Endothelial cell of umbilical vein (primary cell): ENCODE data around the gene STOML1. TPM values are rescaled to one million over a fixed set of nuclear protein-coding genes. Genes with fewer than 3 reads are reported as not detected.
"Not testable (repeated sequence)": the region's sequence is repeated elsewhere in the genome, so short reads cannot be mapped to it uniquely, and the experiment has no call there.

Experiments
- BruUV-seq: library from RNA; stranded (reverse); fragments of 400-500 nt; replicated peaks from 2 replicates; lab custom pipeline; 2021; lab: Mats Ljungman, UMichigan
- CTCF ChIA-PET: fragments of 300-600, 350-600 bp; sonication (Branson Sonifier 250); formaldehyde crosslinking; loops from one replicate; lab custom pipeline; 2021; ENCODE audit warnings: antibody characterized with exemption, inconsistent platforms; lab: Charles Lee
- POLR2A ChIA-PET: fragments of 300-600, 350-600 bp; sonication (Branson Sonifier 250); formaldehyde crosslinking; loops from one replicate; lab custom pipeline; 2021; ENCODE audit warnings: antibody characterized with exemption, inconsistent platforms; lab: Charles Lee
- DNase-seq: peaks from one replicate; pipeline ENCODE4 v3.0.0-alpha.2; 2011; ENCODE audit warnings: low read depth, low spot score
- FAIRE-seq: peaks from 2 replicates; lab custom pipeline; 2011; peaks lifted over from hg19 to GRCh38; lab: Jason Lieb, UNC
- H2AFZ ChIP-seq: 2 replicates; pipeline ENCODE4 v1.6.0; 2012; ENCODE audit warnings: low read depth, low read length, control low read depth, inconsistent platforms
- H3K27ac ChIP-seq: 2 replicates; pipeline ENCODE4 v1.5.1; 2011; ENCODE audit warnings: low read depth, mild to moderate bottlenecking, control low read depth, low read length, moderate library complexity; ENCODE audit not compliant: insufficient read depth
- H3K27me3 ChIP-seq, 2 experiments: 2 replicates each; pipeline versions ENCODE4 v1.6.0 to v1.6.1; 2011; ENCODE audit warnings: low read length in 2 of 2, mixed read lengths in 1 of 2; ENCODE audit not compliant: control insufficient read depth in 2 of 2, insufficient read depth in 2 of 2
- H3K36me3 ChIP-seq, 2 experiments: 2 replicates in 1 of 2; 3 replicates in 1 of 2; pipeline ENCODE4 v1.5.1; 2011; ENCODE audit warnings: low read length in 2 of 2, mild to moderate bottlenecking in 1 of 2, moderate library complexity in 1 of 2; ENCODE audit not compliant: control insufficient read depth in 2 of 2, insufficient read depth in 2 of 2; ENCODE audit errors: extremely low read depth in 1 of 2
- H3K4me1 ChIP-seq: 3 replicates; pipeline ENCODE4 v1.5.1; 2011; ENCODE audit warnings: mild to moderate bottlenecking, low read length; ENCODE audit not compliant: control insufficient read depth, insufficient read depth; ENCODE audit errors: extremely low read depth
- H3K4me2 ChIP-seq: 2 replicates; pipeline ENCODE4 v1.6.1; 2011; ENCODE audit warnings: low read length, control low read depth, mixed read lengths; ENCODE audit not compliant: insufficient read depth
- H3K4me3 ChIP-seq, 3 experiments: fragments of 200-600 bp in 1 of 3; sonication (generic), shearing (Covaris generic) in 1 of 3; replicated peaks in 1 of 3; 2 replicates each; pipeline ENCODE4 v1.5.1; 2011 to 2016; ENCODE audit warnings: control low read depth in 3 of 3, low read length in 3 of 3, mild to moderate bottlenecking in 2 of 3, inconsistent platforms in 1 of 3, low read depth in 1 of 3, moderate library complexity in 1 of 3; ENCODE audit not compliant: insufficient read depth in 1 of 3
- H3K79me2 ChIP-seq: 2 replicates; pipeline ENCODE4 v1.6.0; 2012; ENCODE audit warnings: low read length, inconsistent platforms; ENCODE audit not compliant: control insufficient read depth, insufficient read depth
- H3K9ac ChIP-seq: replicated peaks from 2 replicates; pipeline ENCODE3; 2011; ENCODE audit warnings: low read length, control low read depth; ENCODE audit not compliant: insufficient read depth; ENCODE audit errors: extremely low read depth
- H3K9me1 ChIP-seq: replicated peaks from 3 replicates; pipeline ENCODE4 v1.6.0; 2011; ENCODE audit warnings: mild to moderate bottlenecking, low read length; ENCODE audit not compliant: control insufficient read depth, insufficient read depth; ENCODE audit errors: extremely low read depth
- H3K9me3 ChIP-seq: replicated peaks from 2 replicates; pipeline ENCODE4 v1.5.1; 2012; ENCODE audit warnings: low read length, inconsistent platforms; ENCODE audit not compliant: control insufficient read depth, insufficient read depth
- H4K20me1 ChIP-seq: replicated peaks from 2 replicates; pipeline ENCODE3; 2011; ENCODE audit warnings: mild to moderate bottlenecking, low read length; ENCODE audit not compliant: control insufficient read depth, insufficient read depth; ENCODE audit errors: extremely low read depth
- EZH2 ChIP-seq: IDR thresholded peaks from 2 replicates; pipeline ENCODE4 v1.6.1; 2012; ENCODE audit warnings: borderline replicate concordance, low read depth, mild to moderate bottlenecking, moderate library complexity, low read length, inconsistent platforms; ENCODE audit not compliant: severe bottlenecking
- MYC ChIP-seq: IDR thresholded peaks from one replicate; pipeline ENCODE4 v1.6.1; 2011; ENCODE audit warnings: mild to moderate bottlenecking, low read depth, low read length
- dilution Hi-C: fragments of 300-500 bp; cut with MboI; formaldehyde crosslinking; loops from one replicate; pipeline ENCODE4 v1.15.0; 2019; ENCODE audit warnings: low sequenced_read_pairs; ENCODE audit not compliant: extremely low pct_ligation_motif_present
- intact Hi-C: fragments of 100-400 bp; cut with micrococcal nuclease; formaldehyde crosslinking; loops from one replicate; pipeline ENCODE4 v1.10.0; 2022
- polyA plus RNA-seq, 4 experiments: library from polyadenylated mRNA; depleted of rRNA in 3 of 4; stranded (reverse) in 3 of 4; unstranded in 1 of 4; fragments of >200 nt; gene quantifications; 2 replicates each; pipeline versions ENCODE4 v1.2.1 to v1.2.3, GENCODE V29; 2011 to 2012; ENCODE audit warnings: missing spikeins in 1 of 4
- total RNA-seq: library from RNA; stranded (reverse); gene quantifications from 2 replicates; pipeline ENCODE4 v1.2.3, GENCODE V29; 2021

STOML1 gene
- total and polyA plus RNA-seq, 2 donors (not counting 3 experiments of a cell fraction or from before 2014, with no cell fraction given) = 12.9 to 15.4 TPM

- H3K4me3 ChIP-seq = no peak overlapping the region
- no peak overlapping the region for H3K4me2 ChIP-seq
- TF ChIP-seq MYC (no peak), EZH2 (no peak)
- H2AFZ ChIP-seq = no peak overlapping the region
- dilution Hi-C loops (no loop called here), intact Hi-C loops (no loop called here)
- FAIRE-seq (no peak), DNase-seq (no peak)
- no peaks in the 10 kb centered on the region for H3K79me2 ChIP-seq
- ChIA-PET CTCF (interaction anchor here (0.8 to 2.0 kb wide), 4 partner anchors 10 to 32 kb away, joined by 3 to 5 read pairs (median 4); no protein-coding TSS in a partner anchor), POLR2A (no interaction called here)
- no peaks in the 10 kb centered on the region for H3K9me3 ChIP-seq
- no peaks in the 10 kb centered on the region for H4K20me1 ChIP-seq
- H3K27ac ChIP-seq = no peak overlapping the region
- H3K9me1 ChIP-seq = no peaks in the 10 kb centered on the region
- H3K9ac ChIP-seq = no peak overlapping the region
- peaks cover 18% of the 10 kb centered on the region for H3K4me1 ChIP-seq
- BruUV-seq = no TSS peak
- H3K36me3 ChIP-seq = no peaks in the 10 kb centered on the region
- H3K27me3 ChIP-seq = no peaks in the 10 kb centered on the region
These were observed 53.0 kb downstream of the STOML1 start for GRCh38 chr15:73939138-73939537.

DNA sequence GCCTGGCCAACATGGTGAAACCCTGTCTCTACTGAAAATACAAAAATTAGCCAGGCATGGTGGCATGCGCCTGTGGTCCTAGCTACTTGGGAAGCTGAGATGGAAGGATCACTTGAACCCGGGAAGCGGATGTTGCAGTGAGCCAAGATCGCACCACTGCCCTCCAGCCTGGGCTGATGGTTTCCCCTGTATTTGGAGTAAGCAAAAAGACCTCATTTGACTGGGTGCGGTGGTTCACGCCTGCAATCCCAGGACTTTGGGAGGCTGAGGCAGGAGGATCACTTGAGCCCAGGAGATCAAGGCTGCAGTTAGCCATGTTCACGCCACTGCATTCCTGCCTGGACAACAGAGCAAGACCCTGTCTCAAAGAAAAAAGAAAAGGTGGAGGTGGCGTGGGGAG lies 53.6 kb downstream of the STOML1 start:
- H3K36me3 ChIP-seq, H3K9ac ChIP-seq, intact Hi-C loops, H4K20me1 ChIP-seq, dilution Hi-C loops, DNase-seq, H3K79me2 ChIP-seq, H3K4me3 ChIP-seq, H3K9me1 ChIP-seq, H3K27me3 ChIP-seq, H3K9me3 ChIP-seq, POLR2A ChIA-PET, H2AFZ ChIP-seq, H3K4me2 ChIP-seq, FAIRE-seq, H3K27ac ChIP-seq, BruUV-seq: not testable (repeated sequence)
- CTCF ChIA-PET = interaction anchor here (1.5 to 1.7 kb wide), 2 partner anchors 11 to 13 kb away, joined by 4 to 5 read pairs; no protein-coding TSS in a partner anchor
- peaks cover 18% of the 10 kb centered on the region for H3K4me1 ChIP-seq
